ENCODE measurements around the gene GOSR1.
"Not testable (repeated sequence)": the region's sequence is repeated elsewhere in the genome, so short reads cannot be mapped to it uniquely, and the experiment has no call there.

The GOSR1 gene

GRCh38 chr17:30477083-30477773 lies at the start of gene GOSR1:
GOSR1 (plus strand) TSS chr17:30477408; CDS start chr17:30477434, 26 bp downstream.
- CTCF ChIA-PET: interaction anchor here (0.6 to 2.5 kb wide), 13 partner anchors 11 to 1960 kb away, joined by 3 to 18 read pairs (median 4); no protein-coding TSS in a partner anchor
- peak within 1 kb of the TSS; percentile 94 for H3K4me3 Mint-ChIP-seq

GRCh38 chr17:30427611-30428010 lies 49.6 kb upstream of the GOSR1 start:
- CTCF ChIA-PET: no interaction called here
- H3K9me3 Mint-ChIP-seq: no peaks in the 10 kb centered on the region
- H3K4me3 Mint-ChIP-seq: no peak overlapping the region
- no peak for DNase-seq
- no peak overlapping the region for H3K27ac Mint-ChIP-seq
- H3K4me1 Mint-ChIP-seq: no peaks in the 10 kb centered on the region
- H3K27me3 Mint-ChIP-seq: no peaks in the 10 kb centered on the region
- peaks cover 21% of the 10 kb centered on the region for H3K36me3 Mint-ChIP-seq

More at GRCh38 chr17:30477083-30477773, at the start of gene GOSR1:
- Mint-ChIP-seq H3K9me3 (no peaks in the 10 kb centered on the region), H3K36me3 (peaks cover 11% of the 10 kb centered on the region), H3K27ac (peak within 1 kb of the TSS; percentile 93), H3K4me1 (peaks cover 38% of the 10 kb centered on the region), H3K27me3 (peaks cover 9% of the 10 kb centered on the region)
- DNase-seq: peak; percentile 96

DNA sequence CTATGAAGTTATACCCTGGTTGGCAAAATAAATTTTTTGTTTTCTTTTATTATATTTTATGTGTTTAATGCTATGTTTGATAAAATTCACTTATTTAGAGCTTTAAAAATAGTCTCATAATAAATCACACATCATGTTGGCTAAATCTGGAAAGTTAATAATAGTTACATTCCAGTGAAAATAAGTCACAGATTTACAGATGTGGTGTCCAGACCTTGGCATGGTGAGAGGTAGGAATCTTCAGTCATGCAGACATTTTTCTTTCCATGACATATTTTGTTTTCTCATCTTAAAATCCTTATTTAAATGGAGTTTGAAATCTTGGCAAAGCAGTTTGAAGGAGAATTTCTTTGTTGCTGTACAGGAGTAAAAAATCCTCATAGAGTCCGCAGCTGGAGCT lies 48.1 kb upstream of the GOSR1 start:
- CTCF ChIA-PET: no interaction called here
- Mint-ChIP-seq H3K4me3 (no peak overlapping the region), H3K9me3 (no peaks in the 10 kb centered on the region), H3K36me3 (peaks cover 25% of the 10 kb centered on the region), H3K27ac (no peak overlapping the region), H3K4me1 (no peaks in the 10 kb centered on the region), H3K27me3 (no peaks in the 10 kb centered on the region)
- DNase-seq: no peak

DNA sequence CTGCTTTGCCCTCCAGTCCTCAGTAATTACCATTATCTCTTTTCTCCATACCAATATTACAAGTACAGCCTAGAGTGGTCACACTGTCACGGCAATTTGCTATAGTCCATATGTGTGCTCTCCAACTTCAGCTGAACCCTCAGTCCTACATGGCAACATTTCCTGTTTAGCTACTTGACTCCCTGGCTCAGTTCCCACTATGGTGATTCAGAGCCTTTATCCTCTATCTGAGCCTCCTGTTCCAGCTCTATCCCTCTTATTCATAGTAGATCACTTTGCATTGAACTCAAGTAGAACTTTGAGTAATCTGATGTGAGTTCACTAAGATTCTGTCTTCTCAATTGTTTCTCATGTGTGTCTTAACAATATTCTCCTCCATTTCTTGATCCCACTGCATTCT lies 43.7 kb upstream of the GOSR1 start:
- no peak for DNase-seq
- H3K36me3 Mint-ChIP-seq: peaks cover 25% of the 10 kb centered on the region
- H3K4me3 Mint-ChIP-seq: no peak overlapping the region
- CTCF ChIA-PET: no interaction called here
- H3K4me1 Mint-ChIP-seq: no peaks in the 10 kb centered on the region
- no peaks in the 10 kb centered on the region for H3K27me3 Mint-ChIP-seq
- no peaks in the 10 kb centered on the region for H3K9me3 Mint-ChIP-seq
- no peak overlapping the region for H3K27ac Mint-ChIP-seq

GRCh38 chr17:30436729-30437128 lies 40.5 kb upstream of the GOSR1 start:
- peaks cover 23% of the 10 kb centered on the region for H3K36me3 Mint-ChIP-seq
- CTCF ChIA-PET: no interaction called here
- H3K4me3 Mint-ChIP-seq: no peak overlapping the region

GRCh38 chr17:30443721-30444120 lies 33.5 kb upstream of the GOSR1 start:
- Mint-ChIP-seq H3K4me3 (no peak overlapping the region), H3K36me3 (peaks cover 24% of the 10 kb centered on the region), H3K9me3 (no peaks in the 10 kb centered on the region), H3K4me1 (no peaks in the 10 kb centered on the region), H3K27me3 (no peaks in the 10 kb centered on the region), H3K27ac (no peak overlapping the region)
- DNase-seq: no peak
- CTCF ChIA-PET: no interaction called here

More at GRCh38 chr17:30436729-30437128, 40.5 kb upstream of the GOSR1 start:
- no peak for DNase-seq
- Mint-ChIP-seq H3K4me1 (no peaks in the 10 kb centered on the region), H3K27ac (no peak overlapping the region), H3K9me3 (no peaks in the 10 kb centered on the region), H3K27me3 (no peaks in the 10 kb centered on the region)

DNA sequence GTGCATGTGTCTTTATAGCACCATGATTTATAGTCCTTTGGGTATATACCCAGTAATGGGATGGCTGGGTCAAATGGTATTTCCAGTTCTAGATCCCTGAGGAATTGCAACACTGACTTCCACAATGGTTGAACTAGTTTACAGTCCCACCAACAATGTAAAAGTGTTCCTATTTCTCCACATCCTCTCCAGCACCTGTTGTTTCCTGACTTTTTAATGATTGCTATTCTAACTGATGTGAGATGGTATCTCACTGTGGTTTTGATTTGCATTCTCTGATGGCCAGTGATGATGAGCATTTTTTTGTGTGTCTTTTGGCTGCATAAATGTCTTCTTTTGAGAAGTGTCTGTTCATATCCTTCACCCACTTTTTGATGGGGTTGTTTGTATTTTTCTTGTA lies 30.6 kb upstream of the GOSR1 start:
- H3K4me3 Mint-ChIP-seq, H3K27me3 Mint-ChIP-seq, DNase-seq, CTCF ChIA-PET, H3K9me3 Mint-ChIP-seq, H3K27ac Mint-ChIP-seq, H3K4me1 Mint-ChIP-seq: not testable (repeated sequence)
- H3K36me3 Mint-ChIP-seq: peaks cover 30% of the 10 kb centered on the region

GRCh38 chr17:30449480-30449879 lies 27.7 kb upstream of the GOSR1 start:
- Mint-ChIP-seq H3K27me3 (no peaks in the 10 kb centered on the region), H3K9me3 (peaks cover 2% of the 10 kb centered on the region), H3K4me3 (no peak overlapping the region), H3K27ac (no peak overlapping the region), H3K36me3 (peaks cover 34% of the 10 kb centered on the region), H3K4me1 (no peaks in the 10 kb centered on the region)
- no peak for DNase-seq
- CTCF ChIA-PET: no interaction called here

DNA sequence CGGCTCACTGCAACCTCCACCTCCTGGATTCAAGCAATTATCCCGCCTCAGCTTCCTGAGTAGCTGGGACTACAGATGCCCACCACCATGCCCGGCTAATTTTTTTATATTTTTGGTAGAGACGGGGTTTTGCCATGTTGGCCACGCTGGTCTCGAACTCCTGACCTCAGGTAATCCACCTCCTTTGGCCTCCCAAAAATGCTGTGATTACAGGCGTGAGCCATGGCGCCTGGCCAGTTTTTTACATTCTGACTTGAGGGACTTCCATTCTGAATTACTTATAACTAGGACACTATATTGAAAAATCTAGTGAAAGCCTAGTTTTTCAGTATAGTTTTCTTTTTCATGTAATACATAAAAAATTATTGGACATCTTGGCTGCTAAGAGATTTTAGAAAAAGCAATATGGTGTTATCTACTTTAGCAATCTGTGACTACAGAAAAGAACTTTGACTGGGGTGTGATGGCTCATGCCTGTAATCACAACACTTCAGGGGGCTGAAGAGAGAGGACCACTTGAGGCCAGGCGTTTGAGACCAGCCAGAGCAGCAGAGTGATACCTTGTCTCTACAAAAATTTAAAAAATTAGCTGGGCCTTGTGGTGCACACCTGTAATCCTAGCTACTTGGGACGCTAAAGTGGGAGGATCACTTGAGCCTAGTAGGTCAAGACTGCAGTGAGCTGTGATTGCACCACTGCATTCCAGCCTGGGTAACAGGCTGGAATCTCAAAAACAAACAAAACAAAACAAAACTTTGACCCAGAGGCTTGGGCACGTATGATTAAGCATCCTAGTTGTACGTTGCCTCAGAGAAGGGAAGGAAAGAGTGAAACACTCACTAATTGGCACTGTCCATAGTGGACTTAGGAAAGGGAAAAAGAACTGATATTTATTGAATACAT lies 26.8 kb upstream of the GOSR1 start:
- Mint-ChIP-seq H3K27ac (no peak overlapping the region), H3K4me1 (no peaks in the 10 kb centered on the region), H3K27me3 (no peaks in the 10 kb centered on the region), H3K36me3 (peaks cover 32% of the 10 kb centered on the region), H3K4me3 (no peak overlapping the region), H3K9me3 (peaks cover 2% of the 10 kb centered on the region)
- DNase-seq: no peak
- CTCF ChIA-PET: no interaction called here

DNA sequence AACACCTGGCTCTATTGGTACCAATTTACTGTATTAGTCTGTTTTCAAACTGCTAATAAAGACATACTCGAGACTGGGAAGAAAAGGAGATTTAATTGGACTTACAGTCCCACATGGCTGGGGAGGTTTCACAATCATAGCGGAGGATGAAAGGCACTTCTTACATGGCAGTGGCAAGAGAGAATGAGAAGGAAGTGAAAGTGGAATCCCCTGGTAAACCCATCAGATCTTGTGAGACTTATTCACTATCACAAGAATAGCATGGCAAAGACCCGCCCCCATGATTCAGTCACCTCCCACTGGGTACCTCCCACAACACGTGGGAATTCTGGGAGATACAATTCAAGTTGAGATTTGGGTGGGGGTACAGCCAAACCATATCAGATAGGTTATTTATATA lies 22.6 kb upstream of the GOSR1 start:
- no peak for DNase-seq
- Mint-ChIP-seq H3K9me3 (peaks cover 2% of the 10 kb centered on the region), H3K36me3 (peaks cover 36% of the 10 kb centered on the region), H3K27me3 (no peaks in the 10 kb centered on the region), H3K4me1 (no peaks in the 10 kb centered on the region), H3K27ac (no peak overlapping the region), H3K4me3 (no peak overlapping the region)
- CTCF ChIA-PET: no interaction called here

- Mint-ChIP-seq H3K27me3 (no peaks in the 10 kb centered on the region), H3K4me3 (no peak overlapping the region), H3K4me1 (no peaks in the 10 kb centered on the region), H3K36me3 (peaks cover 26% of the 10 kb centered on the region), H3K27ac (no peak overlapping the region), H3K9me3 (peaks cover 2% of the 10 kb centered on the region)
- DNase-seq: no peak
- CTCF ChIA-PET: no interaction called here
Measured at GRCh38 chr17:30458371-30458770, 18.8 kb upstream of the GOSR1 start.

GRCh38 chr17:30458797-30459413 lies 18.3 kb upstream of the GOSR1 start:
- CTCF ChIA-PET, DNase-seq, H3K4me3 Mint-ChIP-seq, H3K27ac Mint-ChIP-seq, H3K4me1 Mint-ChIP-seq, H3K27me3 Mint-ChIP-seq, H3K9me3 Mint-ChIP-seq: not testable (repeated sequence)
- H3K36me3 Mint-ChIP-seq: peaks cover 26% of the 10 kb centered on the region

- CTCF ChIA-PET: interaction anchor here (3.6 kb wide), 1 partner anchor 8 kb away, joined by 18 read pairs; the partner anchor contains the start of gene GOSR1
- peaks cover 4% of the 10 kb centered on the region for H3K27me3 Mint-ChIP-seq
- no peaks in the 10 kb centered on the region for H3K9me3 Mint-ChIP-seq
- DNase-seq: no peak
- H3K27ac Mint-ChIP-seq: no peak overlapping the region
- H3K36me3 Mint-ChIP-seq: peaks cover 12% of the 10 kb centered on the region
- H3K4me1 Mint-ChIP-seq: no peaks in the 10 kb centered on the region
- no peak overlapping the region for H3K4me3 Mint-ChIP-seq
Measured at GRCh38 chr17:30468465-30468864, 8.7 kb upstream of the GOSR1 start.

- Mint-ChIP-seq H3K4me3 (no peak overlapping the region), H3K36me3 (peaks cover 2% of the 10 kb centered on the region), H3K27ac (no peak overlapping the region), H3K9me3 (no peaks in the 10 kb centered on the region), H3K27me3 (peaks cover 9% of the 10 kb centered on the region), H3K4me1 (peaks cover 18% of the 10 kb centered on the region)
- DNase-seq: no peak
- CTCF ChIA-PET: no interaction called here
Measured at GRCh38 chr17:30472238-30472890, 4.8 kb upstream of the GOSR1 start.
